HG03558 (cell line): ENCODE results near the gene FOXB2.

Source experiments
- ATAC-seq: cut with Tn5 transposase; IDR thresholded peaks from one replicate; pipeline ENCODE4 v1.9.1; 2021; ENCODE audit warnings: moderate number of reproducible peaks; ENCODE audit not compliant: unreplicated experiment; ENCODE audit errors: extremely low read depth

Gene FOXB2

GRCh38 chr9:77015327-77016048 lies 4.0 kb upstream of the FOXB2 start:
- ATAC-seq, result no peak

GRCh38 chr9:77016121-77016525 lies 3.3 kb upstream of the FOXB2 start:
- ATAC-seq, result no peak

GRCh38 chr9:77016526-77017504 lies 2.6 kb upstream of the FOXB2 start:
- ATAC-seq, result no peak

- no peak for ATAC-seq
Observed at GRCh38 chr9:77017505-77017894, 2.0 kb upstream of the FOXB2 start.

GRCh38 chr9:77018058-77018968 lies 1.1 kb upstream of the FOXB2 start:
- ATAC-seq, result no peak

- ATAC-seq, result no peak
Observed at GRCh38 chr9:77018969-77019235, 553 bp upstream of the FOXB2 start.

GRCh38 chr9:77019926-77020412 lies 514 bp downstream of the FOXB2 start:
- no peak for ATAC-seq

GRCh38 chr9:77020413-77021290 lies 1.2 kb downstream of the FOXB2 start:
- ATAC-seq, result no peak

- ATAC-seq, result no peak
Observed at GRCh38 chr9:77021291-77021894, 1.9 kb downstream of the FOXB2 start.

GRCh38 chr9:77021922-77022782 lies 2.7 kb downstream of the FOXB2 start:
- ATAC-seq, result no peak

GRCh38 chr9:77022783-77023440 lies 3.5 kb downstream of the FOXB2 start:
- no peak for ATAC-seq

- no peak for ATAC-seq
Observed at GRCh38 chr9:77023726-77024125, 4.3 kb downstream of the FOXB2 start.

GRCh38 chr9:77024776-77025545 lies 5.5 kb downstream of the FOXB2 start:
- ATAC-seq, result no peak

- no peak for ATAC-seq
Observed at GRCh38 chr9:77028478-77028877, 9.0 kb downstream of the FOXB2 start.

GRCh38 chr9:77030045-77030444 lies 10.6 kb downstream of the FOXB2 start:
- ATAC-seq, result no peak

GRCh38 chr9:77038281-77039036 lies 19.0 kb downstream of the FOXB2 start:
- no peak for ATAC-seq
